K562 (cell line): ENCODE measurements around the gene ARHGAP8. TPM values are rescaled to one million over a fixed set of nuclear protein-coding genes. Genes with fewer than 3 reads are reported as not detected.

ENCODE experiments used
- ATAC-seq: fragments of 200-7000 bp; cut with Tn5 transposase; 3 replicates; pipeline ENCODE4 v1.9.1; 2020; ENCODE audit warnings: moderate library complexity
- BruUV-seq: library from RNA; stranded (reverse); fragments of 400-500 nt; replicated peaks from 2 replicates; lab custom pipeline; 2021; lab: Mats Ljungman, UMichigan
- CTCF ChIA-PET: fragments of 300-600 bp; formaldehyde crosslinking; extraction: SDS; loops from one replicate; lab custom pipeline; 2021; ENCODE audit warnings: low intra/inter-chr PET ratio; lab: Yijun Ruan, JAX
- POLR2A ChIA-PET: fragments of 300-600, 350-650 bp; sonication (Branson Sonifier 250); formaldehyde crosslinking; extraction: SDS; loops from one replicate; lab custom pipeline; 2021; ENCODE audit warnings: antibody characterized with exemption, inconsistent platforms; lab: Yijun Ruan, JAX
- DNase-seq, 4 experiments: peaks; one replicate each; pipeline versions ENCODE4 v3.0.0 to v3.0.0-alpha.2; 2011 to 2018; ENCODE audit warnings: low spot score in 3 of 4, mixed read lengths in 3 of 4; ENCODE audit errors: extremely low read depth in 1 of 4
- FAIRE-seq: peaks from 2 replicates; lab custom pipeline; 2011; peaks lifted over from hg19 to GRCh38; lab: Jason Lieb, UNC
- H2AFZ ChIP-seq: 2 replicates; pipeline ENCODE4 v1.6.0; 2011; ENCODE audit warnings: low read depth, low read length, control low read depth, inconsistent platforms
- H3K27ac ChIP-seq: fragments of 200-600 bp; 3 replicates; pipeline ENCODE4 v1.8.0; 2011; ENCODE audit warnings: low read depth, mild to moderate bottlenecking, control low read depth, inconsistent platforms, low read length, moderate library complexity, mixed read lengths; ENCODE audit errors: extremely low read depth
- H3K27me3 ChIP-seq, 2 experiments: fragments of 300-600 bp in 1 of 2; 2 replicates in 1 of 2; 3 replicates in 1 of 2; pipeline versions ENCODE4 v1.6.0 to v1.8.0; 2011; ENCODE audit warnings: inconsistent platforms in 2 of 2, low read length in 2 of 2, mild to moderate bottlenecking in 1 of 2, mixed read lengths in 1 of 2, moderate library complexity in 1 of 2; ENCODE audit not compliant: control insufficient read depth in 2 of 2, insufficient read depth in 2 of 2
- H3K36me3 ChIP-seq: fragments of 300-600 bp; 3 replicates; pipeline ENCODE4 v1.8.0; 2011; ENCODE audit warnings: mild to moderate bottlenecking, low read length, inconsistent platforms; ENCODE audit not compliant: control insufficient read depth, insufficient read depth
- H3K4me1 ChIP-seq, 2 experiments: fragments of 200-600 bp in 1 of 2; replicated peaks in 1 of 2; 2 replicates in 1 of 2; 3 replicates in 1 of 2; pipeline versions ENCODE4 v1.5.1 to v1.8.0; 2011; ENCODE audit warnings: inconsistent platforms in 2 of 2, low read length in 2 of 2, mild to moderate bottlenecking in 1 of 2, mixed read lengths in 1 of 2, moderate library complexity in 1 of 2; ENCODE audit not compliant: control insufficient read depth in 2 of 2, insufficient read depth in 2 of 2
- H3K4me2 ChIP-seq: 2 replicates; pipeline ENCODE4 v1.6.1; 2011; ENCODE audit warnings: low read length, control low read depth, inconsistent platforms, mixed read lengths; ENCODE audit not compliant: insufficient read depth
- H3K4me3 ChIP-seq: fragments of 200-600 bp; sonication (generic), shearing (Covaris generic); 2 replicates; pipeline ENCODE4 v1.5.1; 2016; ENCODE audit warnings: control low read depth, inconsistent platforms
- H3K79me2 ChIP-seq: fragments of 200-600 bp; 3 replicates; pipeline ENCODE4 v1.8.0; 2011; ENCODE audit warnings: low read length, inconsistent platforms; ENCODE audit not compliant: control insufficient read depth, insufficient read depth
- H3K9ac ChIP-seq, 2 experiments: 2 replicates each; pipeline versions ENCODE4 v1.6.0 to v1.6.1; 2011; ENCODE audit warnings: low read depth in 2 of 2, low read length in 2 of 2, control low read depth in 1 of 2, inconsistent platforms in 1 of 2, mild to moderate bottlenecking in 1 of 2, mixed read lengths in 1 of 2; ENCODE audit not compliant: insufficient read depth in 1 of 2
- H3K9me1 ChIP-seq: one replicate; pipeline ENCODE4 v1.6.0; 2011; ENCODE audit warnings: inconsistent platforms, mild to moderate bottlenecking, low read length, moderate library complexity; ENCODE audit not compliant: control insufficient read depth, insufficient read depth
- H3K9me3 ChIP-seq: replicated peaks from 2 replicates; pipeline ENCODE4 v1.5.1; 2011; ENCODE audit warnings: low read depth, low read length, inconsistent platforms; ENCODE audit not compliant: control insufficient read depth, insufficient read depth
- H4K20me1 ChIP-seq: replicated peaks from 2 replicates; pipeline ENCODE4 v1.6.1; 2011; ENCODE audit warnings: low read length, inconsistent platforms, mixed read lengths; ENCODE audit not compliant: control insufficient read depth, insufficient read depth
- ETV1 ChIP-seq: fragments of 450-650 bp; conservative IDR thresholded peaks from 2 replicates; pipeline ENCODE4 v1.6.1; 2016; ENCODE audit warnings: missing genetic modification characterization, control low read depth, low read depth, missing compliant biosample characterization
- POLR2AphosphoS2 ChIP-seq: IDR thresholded peaks from 2 replicates; pipeline ENCODE4 v1.6.1; 2012; ENCODE audit warnings: low read length, improper control_type of control experiment
- SMARCA5 ChIP-seq: fragments of 450-650 bp; IDR thresholded peaks from 2 replicates; pipeline ENCODE4 v1.6.1; 2016
- SRSF9 ChIP-seq: fragments of 200-400 bp; formaldehyde crosslinking; IDR thresholded peaks from 2 replicates; pipeline ENCODE4 v1.6.1; 2017; ENCODE audit warnings: low read depth, low read length, borderline replicate concordance
- ZNF124 ChIP-seq: sonication (generic); formaldehyde crosslinking; IDR thresholded peaks from 2 replicates; pipeline ENCODE4 v1.8.1; 2022; ENCODE audit warnings: missing genetic modification reagents
- ZNF644 ChIP-seq: fragments of 200-800 bp; sonication (Bioruptor generic); IDR thresholded peaks from 2 replicates; pipeline ENCODE4 v1.6.1; 2016; ENCODE audit warnings: low read depth, missing genetic modification characterization, missing compliant biosample characterization
- WGBS: fragments of 100-300 bp; shearing (Covaris generic); methylation state at CpG from one replicate; pipeline ENCODE4 v1.1.6; 2016; ENCODE audit warnings: low coverage, mixed read lengths; ENCODE audit not compliant: insufficient coverage; ENCODE audit errors: missing lambda C conversion rate; 5-methylcytosine and 5-hydroxymethylcytosine counted together
- in situ Hi-C: fragments of 300-500 bp; cut with MboI; formaldehyde crosslinking; loops from 4 replicates; pipeline ENCODE4 v1.15.0; 2018; ENCODE audit warnings: inconsistent platforms, mixed read lengths
- intact Hi-C: fragments of 100-400 bp; cut with micrococcal nuclease; formaldehyde crosslinking; loops from 2 replicates; pipeline ENCODE4 v1.14.2; 2022
- polyA plus RNA-seq, 8 experiments: library from polyadenylated mRNA; depleted of rRNA in 4 of 8; stranded (reverse) in 5 of 8; unstranded in 3 of 8; fragments of >200 nt; fragmentation: Nextera tagmentation in 2 of 8; fragmentation: Illumina TruSeq in 1 of 8; extraction: Ambion mirVana in 2 of 8; extraction: Trizol in 1 of 8; gene quantifications; 2 replicates each; pipeline versions ENCODE4 v1.2.1 to v1.2.3, GENCODE V29; 2011 to 2014; ENCODE audit warnings: inconsistent platforms in 1 of 8, missing spikeins in 1 of 8
- total RNA-seq, 7 experiments: library from RNA; depleted of rRNA in 6 of 7; stranded (reverse); fragments of >200 nt in 6 of 7; fragmentation: Illumina TruSeq in 2 of 7; extraction: Trizol in 2 of 7; gene quantifications; 2 replicates each; pipeline versions ENCODE4 v1.2.1 to v1.2.3, GENCODE V29; 2011 to 2021; ENCODE audit warnings: low replicate concordance in 1 of 7
- TF ChIP-seq, protein P1 (sequence below): fragments of 250-450 bp; sonication (Bioruptor Pico); IDR thresholded peaks from 2 replicates; pipeline ENCODE4 v1.4.0; 2020; ENCODE audit warnings: mild to moderate bottlenecking, moderate library complexity
- TF ChIP-seq, protein P2 (sequence below), 2 experiments: fragments of 450-650 bp in 1 of 2; IDR thresholded peaks; 2 replicates each; pipeline ENCODE4 v1.6.1; 2011 to 2017; ENCODE audit warnings: low read depth in 2 of 2, antibody characterized with exemption in 1 of 2, borderline replicate concordance in 1 of 2, low read length in 1 of 2, mild to moderate bottlenecking in 1 of 2, mixed read lengths in 1 of 2; ENCODE audit not compliant: control insufficient read depth in 1 of 2

ARHGAP8 gene
- total and polyA plus RNA-seq, 9 of the 15 experiments (the other 6 are each of a cell fraction or from before 2014, with no cell fraction given), result 0.15 to 2.2 (median 0.62) TPM

DNA sequence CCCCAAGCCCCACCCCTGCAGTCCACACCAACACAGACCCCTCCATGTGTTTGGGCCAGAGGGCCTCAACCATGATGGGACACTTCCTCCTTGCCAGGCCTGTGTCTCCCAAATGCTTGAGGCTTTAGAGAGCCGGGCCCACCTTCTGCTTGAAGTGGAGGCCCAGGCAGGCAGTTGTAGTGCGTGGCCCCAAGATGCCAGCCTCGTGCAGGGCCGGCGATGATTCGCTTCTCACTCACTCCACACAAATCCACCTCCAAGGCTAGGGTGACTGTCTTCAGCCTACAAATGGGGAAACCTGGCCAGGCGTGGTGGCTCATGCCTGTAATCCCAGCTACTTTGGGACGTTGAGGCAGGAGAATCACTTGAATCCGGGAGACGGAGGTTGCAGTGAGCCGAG is 44.6 kb upstream of the ARHGAP8 start:
- H3K79me2 ChIP-seq, result peaks cover 16% of the 10 kb centered on the region; the same call in 2 of the 3 replicates
- no peaks in the 10 kb centered on the region for H3K9me1 ChIP-seq
- POLR2A ChIA-PET, result interaction anchor here (0.9 kb wide), 1 partner anchor 17 kb away, joined by 3 read pairs; no protein-coding TSS in a partner anchor
- FAIRE-seq (no peak), ATAC-seq (no peak), DNase-seq (no peak)
- H3K4me3 ChIP-seq, result no peak overlapping the region
- intact Hi-C loops (no loop called here), in situ Hi-C loops (no loop called here)
- no peak overlapping the region for H2AFZ ChIP-seq
- TF ChIP-seq ZNF644 (tag), result no peak
- TF ChIP-seq ZNF124, result no peak
- no peak for TF ChIP-seq ETV1
- TF ChIP-seq, protein P1, sequence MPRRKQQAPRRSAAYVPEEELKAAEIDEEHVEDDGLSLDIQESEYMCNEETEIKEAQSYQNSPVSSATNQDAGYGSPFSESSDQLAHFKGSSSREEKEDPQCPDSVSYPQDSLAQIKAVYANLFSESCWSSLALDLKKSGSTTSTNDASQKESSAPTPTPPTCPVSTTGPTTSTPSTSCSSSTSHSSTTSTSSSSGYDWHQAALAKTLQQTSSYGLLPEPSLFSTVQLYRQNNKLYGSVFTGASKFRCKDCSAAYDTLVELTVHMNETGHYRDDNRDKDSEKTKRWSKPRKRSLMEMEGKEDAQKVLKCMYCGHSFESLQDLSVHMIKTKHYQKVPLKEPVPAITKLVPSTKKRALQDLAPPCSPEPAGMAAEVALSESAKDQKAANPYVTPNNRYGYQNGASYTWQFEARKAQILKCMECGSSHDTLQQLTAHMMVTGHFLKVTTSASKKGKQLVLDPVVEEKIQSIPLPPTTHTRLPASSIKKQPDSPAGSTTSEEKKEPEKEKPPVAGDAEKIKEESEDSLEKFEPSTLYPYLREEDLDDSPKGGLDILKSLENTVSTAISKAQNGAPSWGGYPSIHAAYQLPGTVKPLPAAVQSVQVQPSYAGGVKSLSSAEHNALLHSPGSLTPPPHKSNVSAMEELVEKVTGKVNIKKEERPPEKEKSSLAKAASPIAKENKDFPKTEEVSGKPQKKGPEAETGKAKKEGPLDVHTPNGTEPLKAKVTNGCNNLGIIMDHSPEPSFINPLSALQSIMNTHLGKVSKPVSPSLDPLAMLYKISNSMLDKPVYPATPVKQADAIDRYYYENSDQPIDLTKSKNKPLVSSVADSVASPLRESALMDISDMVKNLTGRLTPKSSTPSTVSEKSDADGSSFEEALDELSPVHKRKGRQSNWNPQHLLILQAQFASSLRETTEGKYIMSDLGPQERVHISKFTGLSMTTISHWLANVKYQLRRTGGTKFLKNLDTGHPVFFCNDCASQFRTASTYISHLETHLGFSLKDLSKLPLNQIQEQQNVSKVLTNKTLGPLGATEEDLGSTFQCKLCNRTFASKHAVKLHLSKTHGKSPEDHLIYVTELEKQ (CRISPR knock-in tag), result no peak
- TF ChIP-seq POLR2AphosphoS2, result no peak
- TF ChIP-seq SMARCA5, result no peak
- no peak for TF ChIP-seq SRSF9
- TF ChIP-seq, protein P2, sequence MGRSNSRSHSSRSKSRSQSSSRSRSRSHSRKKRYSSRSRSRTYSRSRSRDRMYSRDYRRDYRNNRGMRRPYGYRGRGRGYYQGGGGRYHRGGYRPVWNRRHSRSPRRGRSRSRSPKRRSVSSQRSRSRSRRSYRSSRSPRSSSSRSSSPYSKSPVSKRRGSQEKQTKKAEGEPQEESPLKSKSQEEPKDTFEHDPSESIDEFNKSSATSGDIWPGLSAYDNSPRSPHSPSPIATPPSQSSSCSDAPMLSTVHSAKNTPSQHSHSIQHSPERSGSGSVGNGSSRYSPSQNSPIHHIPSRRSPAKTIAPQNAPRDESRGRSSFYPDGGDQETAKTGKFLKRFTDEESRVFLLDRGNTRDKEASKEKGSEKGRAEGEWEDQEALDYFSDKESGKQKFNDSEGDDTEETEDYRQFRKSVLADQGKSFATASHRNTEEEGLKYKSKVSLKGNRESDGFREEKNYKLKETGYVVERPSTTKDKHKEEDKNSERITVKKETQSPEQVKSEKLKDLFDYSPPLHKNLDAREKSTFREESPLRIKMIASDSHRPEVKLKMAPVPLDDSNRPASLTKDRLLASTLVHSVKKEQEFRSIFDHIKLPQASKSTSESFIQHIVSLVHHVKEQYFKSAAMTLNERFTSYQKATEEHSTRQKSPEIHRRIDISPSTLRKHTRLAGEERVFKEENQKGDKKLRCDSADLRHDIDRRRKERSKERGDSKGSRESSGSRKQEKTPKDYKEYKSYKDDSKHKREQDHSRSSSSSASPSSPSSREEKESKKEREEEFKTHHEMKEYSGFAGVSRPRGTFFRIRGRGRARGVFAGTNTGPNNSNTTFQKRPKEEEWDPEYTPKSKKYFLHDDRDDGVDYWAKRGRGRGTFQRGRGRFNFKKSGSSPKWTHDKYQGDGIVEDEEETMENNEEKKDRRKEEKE (IDR thresholded peaks at IDR 0.05; ENCODE audit: borderline replicate concordance in 1 of 2, control insufficient read depth in 1 of 2, low read depth in 2 of 2, low read length in 1 of 2), result no peak
- no peak overlapping the region; a peak in 1 of 4 replicates for H3K9ac ChIP-seq
- peaks cover 5 to 55% of the 10 kb centered on the region in 2 experiments; a peak in 3 of 5 replicates for H3K4me1 ChIP-seq
- H3K4me2 ChIP-seq, result no peak overlapping the region
- WGBS, result 86% methylated on average over 7 of the region's 11 CpGs
- no peaks in the 10 kb centered on the region for H3K9me3 ChIP-seq
- H3K27ac ChIP-seq, result no peak overlapping the region
- CTCF ChIA-PET, result no interaction called here
- H3K36me3 ChIP-seq, result no peaks in the 10 kb centered on the region
- no TSS peak for BruUV-seq
- H4K20me1 ChIP-seq, result peaks cover 14% of the 10 kb centered on the region
- H3K27me3 ChIP-seq, result no peaks in the 10 kb centered on the region
